ACHN (cell line): ENCODE measurements around the gene GOLGA6B.
"Not testable (repeated sequence)": the region's sequence is repeated elsewhere in the genome, so short reads cannot be mapped to it uniquely, and the experiment has no call there.

Source experiments
- DNase-seq: peaks from one replicate; pipeline ENCODE4 v3.0.0-alpha.2; 2015
- in situ Hi-C: cut with HindIII; loops from 2 replicates; pipeline ENCODE4 v1.10.0; 2017; ENCODE audit warnings: low sequenced_read_pairs, low pct_ligation_motif_present, low pct_unique_long_range_greater_than_20kb

Gene GOLGA6B

DNA sequence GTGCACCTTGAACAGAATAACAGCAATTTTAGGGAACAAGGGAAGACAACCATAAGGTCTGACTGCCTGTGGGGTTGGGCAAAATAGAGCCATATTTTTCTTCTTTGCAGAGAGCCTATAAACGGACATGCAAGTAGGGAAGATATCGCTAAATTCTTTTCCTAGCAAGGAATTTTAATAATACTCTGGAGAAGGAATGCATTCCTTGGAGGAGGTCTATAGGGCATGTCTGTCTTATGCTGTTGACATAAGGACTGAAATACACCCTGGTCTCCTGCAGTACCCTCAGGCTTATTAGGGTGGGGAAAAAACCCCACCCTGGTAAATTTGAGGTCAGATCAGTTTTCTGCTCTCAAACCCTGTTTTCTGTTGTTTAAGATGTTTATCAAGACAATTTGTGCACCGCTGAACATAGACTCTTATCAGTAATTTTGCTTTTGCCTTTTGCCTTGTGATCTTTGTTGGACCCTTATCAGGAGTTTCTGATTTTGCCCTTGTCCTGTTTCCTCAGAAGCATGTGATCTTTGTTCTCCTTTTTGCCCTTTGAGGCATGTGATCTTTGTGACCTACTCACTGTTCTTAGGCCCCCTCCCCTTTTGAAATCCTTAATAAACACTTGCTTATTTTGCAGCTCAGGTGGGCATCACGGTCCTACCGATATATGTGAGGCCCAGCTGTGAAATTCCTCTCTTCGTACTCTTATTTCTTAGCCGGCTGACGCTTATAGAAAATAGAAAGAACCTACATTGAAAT, 54.2 kb downstream of the GOLGA6B start:
- in situ Hi-C loops, DNase-seq: not testable (repeated sequence)
